Measurements from ENCODE around the gene RELT. TPM values are rescaled to one million over a fixed set of nuclear protein-coding genes. Genes with fewer than 3 reads are reported as not detected.

The RELT gene
- total and polyA plus RNA-seq, 9 of the 15 experiments (the other 6 are each of a cell fraction or from before 2014, with no cell fraction given): 1.1 to 20.2 (median 7.4) TPM

DNA sequence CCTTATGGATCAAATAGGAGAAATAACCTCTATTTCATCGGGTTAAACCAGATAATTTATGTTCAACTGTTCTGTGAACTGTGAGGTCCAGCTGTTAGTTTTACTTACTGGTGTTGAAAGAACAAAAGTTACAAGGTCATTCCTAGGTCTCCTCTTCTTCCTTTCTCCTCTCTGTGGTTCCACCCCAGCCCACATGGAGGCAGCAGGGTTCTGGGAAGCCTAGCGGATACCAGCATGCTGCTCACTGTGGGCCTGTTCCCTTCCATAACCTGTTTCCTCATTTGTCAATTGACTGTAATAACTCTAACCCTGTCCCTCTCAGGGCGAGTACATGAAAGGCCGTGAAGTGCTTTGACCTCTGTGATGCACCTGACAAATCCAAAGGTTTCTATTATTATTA lies 27.8 kb downstream of the RELT start (continued):
- TF ChIP-seq ZNF324 (CRISPR knock-in tag; IDR thresholded peaks at IDR 0.05): no peak
- no peak for TF ChIP-seq ZNF740 (CRISPR knock-in tag; IDR thresholded peaks at IDR 0.05)
- TF ChIP-seq ZNF740 (tag; IDR thresholded peaks at IDR 0.05): no peak
- TF ChIP-seq ZNF24 (IDR thresholded peaks at IDR 0.05): no peak
- TF ChIP-seq ZNF699 (CRISPR knock-in tag; IDR thresholded peaks at IDR 0.05; ENCODE audit: insufficient replicate concordance): no peak
- no peak for TF ChIP-seq ZNF707 (CRISPR knock-in tag; conservative IDR thresholded peaks at IDR 0.05)
- no peak for TF ChIP-seq PML (IDR thresholded peaks at IDR 0.05; ENCODE audit: low read length)
- no peak for TF ChIP-seq ETS2 (tag; IDR thresholded peaks at IDR 0.05; ENCODE audit: borderline replicate concordance, poor library complexity, severe bottlenecking)
- TF ChIP-seq, protein P1, sequence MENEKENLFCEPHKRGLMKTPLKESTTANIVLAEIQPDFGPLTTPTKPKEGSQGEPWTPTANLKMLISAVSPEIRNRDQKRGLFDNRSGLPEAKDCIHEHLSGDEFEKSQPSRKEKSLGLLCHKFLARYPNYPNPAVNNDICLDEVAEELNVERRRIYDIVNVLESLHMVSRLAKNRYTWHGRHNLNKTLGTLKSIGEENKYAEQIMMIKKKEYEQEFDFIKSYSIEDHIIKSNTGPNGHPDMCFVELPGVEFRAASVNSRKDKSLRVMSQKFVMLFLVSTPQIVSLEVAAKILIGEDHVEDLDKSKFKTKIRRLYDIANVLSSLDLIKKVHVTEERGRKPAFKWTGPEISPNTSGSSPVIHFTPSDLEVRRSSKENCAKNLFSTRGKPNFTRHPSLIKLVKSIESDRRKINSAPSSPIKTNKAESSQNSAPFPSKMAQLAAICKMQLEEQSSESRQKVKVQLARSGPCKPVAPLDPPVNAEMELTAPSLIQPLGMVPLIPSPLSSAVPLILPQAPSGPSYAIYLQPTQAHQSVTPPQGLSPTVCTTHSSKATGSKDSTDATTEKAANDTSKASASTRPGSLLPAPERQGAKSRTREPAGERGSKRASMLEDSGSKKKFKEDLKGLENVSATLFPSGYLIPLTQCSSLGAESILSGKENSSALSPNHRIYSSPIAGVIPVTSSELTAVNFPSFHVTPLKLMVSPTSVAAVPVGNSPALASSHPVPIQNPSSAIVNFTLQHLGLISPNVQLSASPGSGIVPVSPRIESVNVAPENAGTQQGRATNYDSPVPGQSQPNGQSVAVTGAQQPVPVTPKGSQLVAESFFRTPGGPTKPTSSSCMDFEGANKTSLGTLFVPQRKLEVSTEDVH (IDR thresholded peaks at IDR 0.05; ENCODE audit: low read depth, partially characterized antibody): no peak
- TF ChIP-seq, protein P2, sequence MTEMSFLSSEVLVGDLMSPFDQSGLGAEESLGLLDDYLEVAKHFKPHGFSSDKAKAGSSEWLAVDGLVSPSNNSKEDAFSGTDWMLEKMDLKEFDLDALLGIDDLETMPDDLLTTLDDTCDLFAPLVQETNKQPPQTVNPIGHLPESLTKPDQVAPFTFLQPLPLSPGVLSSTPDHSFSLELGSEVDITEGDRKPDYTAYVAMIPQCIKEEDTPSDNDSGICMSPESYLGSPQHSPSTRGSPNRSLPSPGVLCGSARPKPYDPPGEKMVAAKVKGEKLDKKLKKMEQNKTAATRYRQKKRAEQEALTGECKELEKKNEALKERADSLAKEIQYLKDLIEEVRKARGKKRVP (CRISPR knock-in tag; IDR thresholded peaks at IDR 0.05): no peak
- TF ChIP-seq HIVEP1 (CRISPR knock-in tag; IDR thresholded peaks at IDR 0.05): no peak
- no peak for TF ChIP-seq HNRNPL (IDR thresholded peaks at IDR 0.05; ENCODE audit: low read depth, low read length)
- TF ChIP-seq FOSL1 (tag; conservative IDR thresholded peaks at IDR 0.05): no peak
- no peak for TF ChIP-seq GATAD2A (IDR thresholded peaks at IDR 0.05)
- no peak for TF ChIP-seq SP1 (CRISPR knock-in tag; IDR thresholded peaks at IDR 0.05)
- TF ChIP-seq ZFP1 (CRISPR knock-in tag; IDR thresholded peaks at IDR 0.05): no peak
- TF ChIP-seq MCM7 (IDR thresholded peaks at IDR 0.05): no peak
- TF ChIP-seq PHF21A (IDR thresholded peaks at IDR 0.05; ENCODE audit: borderline replicate concordance, low read depth): no peak
- TF ChIP-seq ZNF766 (CRISPR knock-in tag; conservative IDR thresholded peaks at IDR 0.05): no peak
- no peak for TF ChIP-seq NFIX (CRISPR knock-in tag; IDR thresholded peaks at IDR 0.05; ENCODE audit: low read depth)
- no peak for TF ChIP-seq SIN3B (IDR thresholded peaks at IDR 0.05; ENCODE audit: low read depth)
- no peak for TF ChIP-seq HDAC1 (IDR thresholded peaks at IDR 0.05)
- TF ChIP-seq ZNF274 (IDR thresholded peaks at IDR 0.05; ENCODE audit: borderline replicate concordance, low read depth, low read length): no peak
- TF ChIP-seq, protein P3, sequence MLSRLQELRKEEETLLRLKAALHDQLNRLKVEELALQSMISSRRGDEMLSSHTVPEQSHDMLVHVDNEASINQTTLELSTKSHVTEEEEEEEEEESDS (CRISPR knock-in tag; IDR thresholded peaks at IDR 0.05): no peak
- TF ChIP-seq BRD4 (IDR thresholded peaks at IDR 0.05): no peak
- TF ChIP-seq NR4A1 (CRISPR knock-in tag; IDR thresholded peaks at IDR 0.05): no peak
- no peak for TF ChIP-seq NR4A1 (tag; IDR thresholded peaks at IDR 0.05)
- TF ChIP-seq ZBED1 (IDR thresholded peaks at IDR 0.05): no peak
- TF ChIP-seq RCOR1 (IDR thresholded peaks at IDR 0.05; ENCODE audit: borderline replicate concordance in 1 of 2, low read depth in 2 of 2, low read length in 2 of 2): 0 out of 4 replicates have a peak, but pooled peaks of 1 of the 2 experiments have one; percentile 31
- no peak for TF ChIP-seq SAFB (IDR thresholded peaks at IDR 0.05; ENCODE audit: borderline replicate concordance, low read depth, low read length)

Measured in K562 (cell line).